ENCODE results near the gene EIF1AX.

GRCh38 chrX:20159797-20160385, 18.3 kb upstream of the EIF1AX start:
- TF ChIP-seq CTCF (IDR thresholded peaks at IDR 0.05; ENCODE audit: low read depth, low read length, poor library complexity, severe bottlenecking) (no peak), EZH2phosphoT487 (IDR thresholded peaks at IDR 0.05; ENCODE audit: borderline replicate concordance, low read length) (no peak)
